22Rv1 (cell line): ENCODE data around the gene MRC1.

Experiments
- ZFX ChIP-seq: fragments of 450-650 bp; IDR thresholded peaks from 2 replicates; pipeline ENCODE4 v1.6.1; 2017; ENCODE audit warnings: antibody characterized with exemption, borderline replicate concordance
- TF ChIP-seq, protein P1 (sequence below): fragments of 450-650 bp; IDR thresholded peaks from 2 replicates; pipeline ENCODE4 v1.5.1; 2017; ENCODE audit warnings: mild to moderate bottlenecking

- TF ChIP-seq, protein P1, sequence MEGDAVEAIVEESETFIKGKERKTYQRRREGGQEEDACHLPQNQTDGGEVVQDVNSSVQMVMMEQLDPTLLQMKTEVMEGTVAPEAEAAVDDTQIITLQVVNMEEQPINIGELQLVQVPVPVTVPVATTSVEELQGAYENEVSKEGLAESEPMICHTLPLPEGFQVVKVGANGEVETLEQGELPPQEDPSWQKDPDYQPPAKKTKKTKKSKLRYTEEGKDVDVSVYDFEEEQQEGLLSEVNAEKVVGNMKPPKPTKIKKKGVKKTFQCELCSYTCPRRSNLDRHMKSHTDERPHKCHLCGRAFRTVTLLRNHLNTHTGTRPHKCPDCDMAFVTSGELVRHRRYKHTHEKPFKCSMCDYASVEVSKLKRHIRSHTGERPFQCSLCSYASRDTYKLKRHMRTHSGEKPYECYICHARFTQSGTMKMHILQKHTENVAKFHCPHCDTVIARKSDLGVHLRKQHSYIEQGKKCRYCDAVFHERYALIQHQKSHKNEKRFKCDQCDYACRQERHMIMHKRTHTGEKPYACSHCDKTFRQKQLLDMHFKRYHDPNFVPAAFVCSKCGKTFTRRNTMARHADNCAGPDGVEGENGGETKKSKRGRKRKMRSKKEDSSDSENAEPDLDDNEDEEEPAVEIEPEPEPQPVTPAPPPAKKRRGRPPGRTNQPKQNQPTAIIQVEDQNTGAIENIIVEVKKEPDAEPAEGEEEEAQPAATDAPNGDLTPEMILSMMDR: no peak
- TF ChIP-seq ZFX: no peak
Measured at GRCh38 chr10:17877121-17877520, 68.0 kb downstream of the MRC1 start.
